Cardiac septum (tissue), 1 donor: ENCODE measurements around the gene LRRC10B. TPM values are rescaled to one million over a fixed set of nuclear protein-coding genes. Genes with fewer than 3 reads are reported as not detected.

Experiments used
- DNase-seq: peaks from one replicate; pipeline ENCODE4 v3.0.0-alpha.2; 2020; ENCODE audit warnings: low spot score
- intact Hi-C: fragments of 100-400 bp; cut with DNase I; formaldehyde crosslinking; loops from one replicate; pipeline ENCODE4 v1.14.0; 2022
- total RNA-seq: library from RNA; stranded (reverse); fragmentation: NEBNext Ultra II Directional; extraction: Animal tissue kit (Norgen Biotek cat#: 25700); gene quantifications from one replicate; pipeline ENCODE4 v1.2.1, GENCODE V29; 2021
- donor health status: DM: no; HTN: no; CAD: no.

The LRRC10B gene
- total RNA-seq, 1 donor from 2014 or later = 0.65 TPM

DNA sequence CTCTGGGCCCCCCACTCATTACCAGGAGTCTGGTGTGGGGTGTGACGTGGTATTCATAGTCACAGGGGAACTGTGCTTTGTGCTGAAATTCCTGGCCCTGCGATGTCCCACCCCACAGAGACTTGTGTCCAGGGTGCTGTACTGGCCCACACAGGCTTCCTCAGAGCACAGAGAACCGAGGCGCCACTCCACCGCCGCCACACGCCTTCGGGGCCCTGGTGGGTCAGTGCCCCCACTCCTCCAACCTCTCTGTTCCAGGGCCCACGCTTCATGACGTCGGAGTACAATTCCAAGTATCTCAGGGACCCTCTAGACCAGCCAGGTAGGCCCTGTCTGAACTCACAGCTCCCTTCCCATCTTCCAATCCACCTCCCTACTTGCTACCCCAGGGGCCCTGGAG lies 23.5 kb upstream of the LRRC10B start:
- intact Hi-C loops = no loop called here
- DNase-seq = no peak

DNA sequence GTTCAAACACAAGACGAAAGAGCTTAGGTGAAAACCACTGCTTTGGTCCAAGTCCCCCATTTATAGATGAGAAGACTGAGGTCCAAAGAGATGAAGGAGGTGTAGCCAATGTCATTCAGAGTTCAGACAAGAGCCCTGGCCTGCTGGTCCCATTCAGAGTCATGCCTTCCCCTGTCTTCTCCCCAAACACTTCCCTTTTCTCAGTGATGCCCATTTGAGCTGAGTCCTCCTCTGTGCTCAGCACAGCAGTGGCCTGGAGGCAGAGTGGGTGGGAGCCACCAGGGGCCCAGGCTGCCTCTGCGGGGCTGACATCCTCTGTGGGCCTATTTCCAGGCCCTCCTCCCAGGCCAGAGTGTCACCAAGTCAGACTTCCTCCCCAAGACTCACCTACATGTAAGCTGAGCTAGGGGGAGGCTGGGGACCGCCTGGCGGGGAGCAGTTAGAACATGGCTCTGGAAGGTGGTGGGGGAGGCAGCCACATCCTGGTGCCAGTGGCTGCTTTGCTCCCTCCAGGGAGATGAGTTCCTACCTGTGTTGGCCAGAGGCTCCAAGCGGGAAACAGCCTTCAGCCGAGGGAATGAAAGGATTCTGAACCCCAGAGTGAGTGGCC lies 22.4 kb upstream of the LRRC10B start:
- DNase-seq = no peak
- intact Hi-C loops = no loop called here

DNA sequence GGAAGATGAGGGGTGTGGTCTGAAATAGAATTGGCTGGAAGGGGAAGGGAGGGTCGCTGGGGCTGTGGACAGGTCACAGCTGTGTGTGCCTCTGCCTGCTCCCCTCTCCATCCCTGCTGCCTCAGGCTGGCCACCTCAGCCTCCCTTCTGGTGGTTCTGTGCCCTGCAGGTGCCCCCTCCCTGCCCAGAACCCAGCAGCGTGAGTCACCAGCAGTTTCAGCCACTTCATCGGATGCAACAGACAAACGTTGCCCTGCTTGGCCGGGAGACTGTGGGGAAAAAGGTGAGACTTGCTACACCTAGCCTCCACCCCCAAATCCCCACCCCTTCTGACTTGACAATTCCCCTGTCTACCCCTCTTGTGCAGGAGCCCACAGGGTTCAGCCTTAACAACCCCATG lies 21.8 kb upstream of the LRRC10B start:
- DNase-seq = no peak
- intact Hi-C loops = no loop called here

DNA sequence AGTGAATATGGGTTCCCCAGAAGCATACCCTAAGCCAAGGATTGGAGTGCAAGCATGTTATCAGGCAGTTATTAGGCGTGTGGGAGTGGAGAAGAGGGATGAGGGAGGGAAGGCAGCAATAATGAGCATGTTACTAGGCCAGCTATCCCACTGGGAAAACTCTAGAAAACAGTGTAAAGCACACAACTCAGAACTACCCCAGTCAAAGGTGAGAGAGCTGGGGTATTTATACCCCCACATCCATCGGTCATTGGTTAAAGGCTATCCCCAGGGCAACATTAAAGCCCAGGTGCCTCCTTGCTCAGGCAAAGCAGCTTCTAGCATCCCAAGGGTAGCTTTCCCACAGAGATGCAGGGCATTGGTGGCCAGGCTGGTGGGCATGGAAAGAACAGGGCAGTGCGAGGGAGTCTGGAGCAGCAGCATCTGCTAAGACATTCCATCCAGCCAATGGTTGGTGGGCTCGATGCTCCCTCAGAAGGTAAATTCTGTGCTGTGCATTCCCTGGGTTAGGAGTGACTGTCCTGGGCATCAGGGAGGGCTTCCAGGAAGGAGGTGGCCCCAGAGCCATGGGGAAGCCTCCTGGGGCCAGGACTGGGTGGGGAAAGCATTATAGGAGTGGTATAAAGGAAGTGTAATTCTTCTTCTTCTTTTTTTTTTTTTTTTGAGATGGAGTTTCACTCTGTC lies 21.1 kb upstream of the LRRC10B start:
- no peak for DNase-seq
- intact Hi-C loops = no loop called here

DNA sequence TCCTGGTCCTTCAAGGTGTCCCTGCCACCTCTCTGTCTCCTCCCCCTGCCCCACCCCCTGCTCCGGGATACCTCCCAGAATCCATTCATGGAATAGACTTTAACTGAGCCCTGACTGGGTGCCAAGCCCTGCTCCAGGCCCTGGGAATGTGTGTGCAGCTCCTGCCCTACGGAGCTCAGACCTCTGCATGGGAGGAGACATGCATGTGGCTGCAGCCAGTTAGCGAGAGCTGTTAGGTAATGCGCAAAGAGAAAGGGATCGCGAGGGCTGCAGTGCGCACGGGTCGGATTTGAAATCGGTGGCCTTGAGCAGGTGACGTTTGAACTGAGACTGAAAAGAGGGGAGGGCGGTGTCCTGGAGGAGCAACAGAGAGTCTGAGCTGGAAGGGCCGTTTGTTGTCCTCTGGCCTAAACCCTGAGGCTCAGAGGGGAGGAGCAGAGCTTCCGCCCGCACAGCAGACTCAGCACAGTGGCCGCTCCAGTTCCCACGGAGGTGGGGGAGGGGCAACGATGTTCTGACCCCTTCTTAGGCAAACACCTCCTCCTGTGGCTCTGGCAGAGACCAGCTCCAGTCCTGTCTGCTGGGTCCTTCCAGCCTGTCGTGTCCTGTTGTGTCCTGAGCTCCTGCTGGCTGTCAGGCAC lies 19.8 kb upstream of the LRRC10B start:
- no peak for DNase-seq
- intact Hi-C loops = no loop called here

DNA sequence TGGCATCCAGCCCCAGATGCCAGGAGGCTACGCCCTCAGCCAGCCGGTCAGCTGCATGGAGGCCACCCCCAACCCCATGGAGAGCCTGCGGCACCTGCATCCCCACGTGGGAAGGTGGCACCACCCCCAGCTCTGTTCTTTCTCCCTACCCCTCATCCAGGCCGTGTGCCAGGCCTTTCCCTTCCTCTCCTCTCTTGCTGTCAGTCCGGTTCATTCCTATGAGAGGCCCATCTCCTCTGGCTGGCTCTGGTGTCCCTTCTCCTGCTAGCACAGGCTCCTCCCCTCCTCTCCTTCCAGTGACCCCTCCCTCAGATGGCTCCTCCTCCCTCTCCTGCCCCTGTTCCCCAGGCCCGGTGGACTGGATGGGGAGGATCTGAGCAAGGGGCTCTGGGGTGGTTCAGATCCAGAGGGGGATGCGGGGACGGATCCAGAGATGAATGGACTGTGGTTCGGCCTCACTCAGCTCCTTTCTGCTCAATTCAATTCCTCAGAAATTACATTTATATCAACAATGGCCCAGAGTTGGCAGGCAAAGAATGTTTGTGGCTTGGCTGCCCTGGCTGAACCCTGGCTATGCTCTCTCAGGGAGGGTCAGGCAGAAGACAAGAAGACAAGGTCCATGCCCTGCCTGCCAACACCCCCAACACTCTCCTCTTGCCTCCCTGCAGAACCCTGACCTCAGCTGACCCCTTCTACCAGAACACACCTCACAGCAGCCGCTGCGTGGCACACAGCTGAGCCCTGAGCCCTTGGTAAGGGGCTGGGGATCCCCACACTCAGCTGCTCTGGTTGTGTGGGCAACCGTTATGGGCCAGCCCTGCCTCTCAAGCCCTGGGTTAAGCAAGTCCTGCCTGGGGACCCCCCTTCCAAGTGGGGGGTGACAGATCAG lies 18.5 kb upstream of the LRRC10B start:
- intact Hi-C loops = no loop called here
- no peak for DNase-seq

DNA sequence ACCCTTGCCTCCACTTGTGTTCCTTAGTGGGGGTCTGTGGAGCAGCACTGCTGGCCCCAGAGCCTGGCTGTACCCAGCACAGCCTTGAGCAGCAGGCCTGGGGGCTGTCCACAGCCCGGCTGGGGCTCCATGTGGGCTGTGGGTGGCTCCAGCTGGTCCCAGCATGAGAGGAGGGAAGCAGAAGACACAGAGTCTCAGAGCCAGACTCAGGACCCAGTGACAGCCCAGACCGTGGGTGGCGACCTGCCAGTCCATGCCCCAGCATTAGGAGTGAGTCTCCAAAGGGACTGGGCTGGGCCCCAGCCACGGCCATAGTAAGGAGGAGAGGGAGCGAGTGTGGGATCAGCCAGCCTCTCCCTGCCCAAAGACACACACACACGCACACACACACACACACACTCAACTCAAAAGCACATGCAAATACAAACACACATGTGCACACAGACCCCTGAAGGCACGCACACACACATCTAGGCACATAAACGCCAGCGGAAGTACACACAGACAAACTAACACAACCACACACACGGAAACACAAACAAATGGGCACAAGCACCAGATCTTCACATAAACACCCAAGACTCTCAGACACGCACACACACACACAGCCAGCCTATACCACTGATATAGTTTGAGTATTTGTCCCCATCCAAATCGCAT lies 16.7 kb upstream of the LRRC10B start:
- DNase-seq = no peak
- intact Hi-C loops = no loop called here

DNA sequence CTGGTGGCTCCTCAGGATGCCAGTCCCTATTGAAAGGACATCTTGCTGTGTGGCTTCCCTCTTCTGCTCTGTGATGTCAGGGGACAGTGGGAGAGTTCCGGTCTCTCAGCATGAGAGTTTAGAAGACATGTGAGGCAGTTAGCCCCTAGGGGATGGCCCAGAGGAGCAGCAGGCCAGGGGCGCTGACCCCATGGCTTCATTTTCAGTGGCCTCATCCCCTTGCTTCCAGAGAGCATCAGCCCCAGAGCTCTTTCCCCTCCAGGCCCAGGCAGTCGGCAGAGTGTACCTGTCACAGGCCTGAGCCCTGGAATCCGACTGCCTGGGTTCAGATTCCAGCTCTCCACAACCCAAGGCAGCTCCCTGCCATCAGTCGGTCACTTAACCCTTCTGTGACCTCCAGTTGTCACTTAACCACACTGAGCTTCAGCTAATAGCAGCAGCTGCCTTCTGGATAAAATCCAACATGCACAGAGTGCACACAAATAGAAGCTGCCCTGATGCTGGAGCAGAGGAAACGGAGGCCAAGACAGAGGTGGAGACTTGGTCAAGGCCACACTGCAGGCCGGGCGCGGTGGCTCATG lies 14.1 kb upstream of the LRRC10B start:
- no peak for DNase-seq
- intact Hi-C loops = no loop called here

DNA sequence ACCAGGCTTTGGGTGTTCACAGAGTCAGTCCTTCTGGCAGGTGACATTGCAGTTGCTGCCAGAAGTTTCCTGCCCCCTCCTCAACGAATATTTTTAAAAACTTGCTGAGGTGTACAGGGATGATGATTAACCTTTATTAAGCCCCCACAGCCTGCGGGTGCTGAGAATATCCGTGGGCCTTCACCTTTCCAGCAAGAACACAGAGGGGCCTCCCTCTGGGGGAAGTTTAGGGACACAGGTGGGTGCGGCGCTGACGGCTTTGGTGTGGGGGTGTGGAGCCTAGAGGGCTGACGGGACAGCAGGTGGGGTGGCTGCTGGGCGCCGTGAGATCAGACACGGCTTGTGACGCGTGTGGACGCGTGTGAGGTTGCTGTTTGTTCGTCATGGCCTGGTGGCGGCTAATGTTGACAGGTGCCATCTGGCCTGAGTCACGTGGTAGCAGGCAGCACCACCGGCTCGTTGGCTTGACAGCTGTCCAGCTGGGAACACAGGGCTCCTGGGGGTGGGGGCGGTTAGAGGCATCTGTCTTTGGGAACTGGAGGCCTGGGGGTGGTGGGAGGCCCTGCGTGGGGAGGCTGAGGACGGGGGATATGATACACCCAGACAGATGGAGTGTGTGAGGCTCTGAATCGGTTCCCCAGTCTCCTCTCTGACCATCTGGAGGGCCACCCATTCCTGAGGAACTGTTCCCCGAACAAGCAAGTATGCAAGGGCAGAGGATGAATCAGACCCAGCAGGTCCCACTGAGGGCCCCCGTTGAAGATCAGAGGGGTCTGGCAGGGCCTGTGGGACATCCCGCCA lies 12.5 kb upstream of the LRRC10B start:
- DNase-seq = no peak
- intact Hi-C loops = no loop called here

DNA sequence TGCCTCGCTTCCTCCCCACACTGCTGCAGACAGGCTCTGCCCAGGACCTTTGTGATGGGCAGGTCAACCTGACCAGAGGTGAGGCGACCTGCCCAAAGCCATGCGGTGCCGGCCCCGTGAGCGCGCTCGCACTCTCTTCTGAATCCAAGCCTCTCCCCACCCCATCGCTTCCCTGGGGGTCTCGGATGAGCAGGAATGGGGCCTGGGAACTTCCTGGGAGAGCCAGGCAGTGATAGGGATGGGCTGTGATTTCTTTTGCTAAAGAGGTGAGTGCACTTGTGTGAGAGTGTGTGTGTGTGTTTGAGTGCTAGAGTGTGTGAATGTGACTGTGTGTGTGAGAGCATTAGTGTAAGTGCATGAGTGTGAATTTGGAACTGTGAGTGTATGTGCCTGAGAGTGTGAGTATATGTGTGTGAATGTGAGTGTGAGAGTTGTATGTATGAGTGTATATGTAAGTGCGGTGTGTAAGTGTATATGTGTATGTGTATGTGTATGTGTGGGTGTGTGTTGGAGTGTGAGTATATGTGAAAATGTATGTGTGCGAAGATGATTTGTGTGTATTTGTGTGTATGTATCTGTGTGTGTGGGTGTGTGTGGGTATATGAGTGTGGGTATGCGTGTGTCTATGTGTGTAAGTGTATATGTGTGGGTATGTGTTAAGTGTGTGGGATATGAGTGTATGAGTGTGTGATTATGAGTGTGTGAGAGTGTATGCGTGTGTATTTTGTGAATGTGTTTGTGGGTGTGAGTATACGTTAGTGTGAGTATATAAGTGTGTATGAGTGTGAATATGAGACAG lies 11.7 kb upstream of the LRRC10B start:
- no peak for DNase-seq
- intact Hi-C loops = no loop called here

DNA sequence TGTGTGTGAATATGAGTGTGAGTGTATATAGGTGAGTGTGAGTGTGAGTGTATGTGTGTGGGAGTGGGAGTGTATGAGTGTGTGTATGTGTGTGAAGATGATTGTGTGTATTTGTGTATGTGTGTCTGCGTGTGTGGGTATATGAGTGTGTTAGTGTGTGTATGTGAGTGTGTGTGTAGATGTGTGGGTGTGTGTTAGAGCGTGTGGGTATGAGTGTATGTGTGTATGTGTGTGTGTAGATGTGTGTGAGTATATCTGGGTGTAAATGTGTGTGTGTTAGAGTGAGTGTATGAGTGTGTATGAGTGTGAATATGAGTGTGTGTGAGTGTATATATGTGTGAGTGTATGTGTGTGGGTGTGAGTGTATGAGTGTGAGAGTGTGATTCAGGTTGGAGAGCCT lies 11.1 kb upstream of the LRRC10B start:
- intact Hi-C loops = no loop called here
- no peak for DNase-seq

DNA sequence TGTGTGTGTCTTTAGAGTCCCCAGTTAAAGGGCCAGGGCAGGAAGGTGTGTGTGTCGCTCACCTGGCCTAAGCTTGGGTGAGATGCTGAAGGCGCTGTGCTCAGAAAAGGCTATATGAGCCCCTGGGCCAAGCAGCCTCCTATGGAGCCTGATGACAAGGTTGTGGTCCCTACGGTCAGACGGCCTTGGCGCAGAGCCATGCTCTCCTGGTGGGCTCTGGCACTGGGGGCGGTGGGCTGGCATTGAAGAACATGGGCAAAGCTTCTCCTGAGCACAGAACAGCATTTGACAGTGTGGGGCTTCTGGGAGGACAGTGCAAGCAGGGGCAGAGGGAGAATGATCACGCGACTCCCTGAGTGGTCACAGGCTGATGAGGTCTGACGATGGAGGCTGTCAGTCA lies 10.7 kb upstream of the LRRC10B start:
- intact Hi-C loops = no loop called here
- DNase-seq = no peak

DNA sequence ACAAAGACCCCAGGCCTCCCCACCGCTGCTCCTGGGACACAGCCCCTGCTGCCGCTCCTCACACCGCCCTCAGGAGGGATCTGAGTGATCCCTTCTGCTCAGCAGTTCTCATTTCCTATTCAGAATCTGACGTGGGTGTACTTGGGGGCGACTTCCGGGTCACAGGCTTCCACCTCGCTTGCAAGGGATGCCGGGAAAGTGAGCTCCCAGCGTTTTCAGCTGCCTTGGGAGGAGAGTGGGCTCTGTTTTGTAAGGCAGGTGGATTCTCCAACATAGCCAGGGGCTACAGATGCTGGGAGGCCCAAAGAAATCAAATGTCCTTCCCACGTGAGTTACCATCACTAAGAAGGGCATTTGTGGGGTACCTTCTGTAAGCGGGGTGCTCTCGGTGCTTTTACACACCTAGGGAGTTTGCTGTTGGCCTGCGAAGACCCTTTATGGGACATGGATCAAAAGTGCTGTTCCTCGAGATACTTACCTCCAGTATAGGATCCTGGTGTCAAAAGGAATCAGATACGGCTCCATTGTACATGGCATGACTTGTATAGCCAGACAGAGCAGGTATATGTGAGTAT lies 9.7 kb upstream of the LRRC10B start:
- intact Hi-C loops = no loop called here
- DNase-seq = no peak

DNA sequence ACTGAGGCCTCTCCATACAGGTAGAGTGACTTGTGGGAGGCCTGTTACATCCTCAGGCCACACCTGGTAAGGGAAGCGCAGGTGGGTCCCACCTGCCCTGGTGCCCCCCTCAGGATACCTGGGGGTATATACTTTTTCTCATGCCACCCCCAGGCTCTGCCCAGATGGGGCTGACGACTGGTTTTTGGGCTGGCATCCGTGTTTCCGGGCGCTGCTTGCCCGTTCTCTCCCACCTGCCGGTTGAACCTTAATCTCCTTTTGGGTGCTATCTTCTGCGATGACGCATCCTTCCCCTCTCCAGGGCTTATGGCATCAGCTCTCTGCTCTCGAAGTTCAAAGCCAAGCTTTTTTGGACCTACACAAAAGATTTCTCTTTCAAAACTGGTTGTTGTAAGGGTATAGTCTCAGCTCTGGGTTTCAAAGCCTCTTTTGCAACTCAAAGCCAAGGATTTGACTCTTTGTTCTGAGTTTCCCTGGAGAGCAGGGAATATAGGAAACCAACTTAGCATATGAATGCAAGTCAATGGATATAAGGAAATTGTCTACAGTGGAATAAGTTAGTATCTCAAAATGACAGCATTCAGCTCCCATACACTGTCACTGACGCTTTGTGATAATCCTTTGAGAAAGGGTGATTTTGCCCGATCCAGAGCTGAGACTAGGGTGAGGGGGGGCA lies 8.6 kb upstream of the LRRC10B start:
- DNase-seq = no peak
- intact Hi-C loops = no loop called here

DNA sequence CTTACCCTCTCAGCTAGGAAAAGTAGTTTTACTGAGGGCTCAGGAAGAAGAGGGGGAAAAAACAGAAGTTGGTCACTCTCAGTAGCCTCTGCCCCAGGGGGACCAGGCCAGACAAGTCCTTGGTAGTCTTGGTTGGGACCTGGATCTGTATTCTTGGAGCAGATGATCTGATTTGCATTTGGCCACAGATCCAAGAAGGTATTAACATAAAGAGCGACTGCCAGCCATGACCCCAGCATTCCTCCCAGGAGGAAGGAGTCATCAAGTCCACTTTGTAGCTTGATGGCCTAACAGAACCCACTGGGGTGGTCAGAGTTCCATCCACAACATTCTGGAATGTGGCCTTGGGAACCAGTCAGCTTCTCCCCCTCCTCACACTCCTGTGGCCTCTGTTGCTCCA lies 6.0 kb upstream of the LRRC10B start:
- intact Hi-C loops = no loop called here
- DNase-seq = no peak

DNA sequence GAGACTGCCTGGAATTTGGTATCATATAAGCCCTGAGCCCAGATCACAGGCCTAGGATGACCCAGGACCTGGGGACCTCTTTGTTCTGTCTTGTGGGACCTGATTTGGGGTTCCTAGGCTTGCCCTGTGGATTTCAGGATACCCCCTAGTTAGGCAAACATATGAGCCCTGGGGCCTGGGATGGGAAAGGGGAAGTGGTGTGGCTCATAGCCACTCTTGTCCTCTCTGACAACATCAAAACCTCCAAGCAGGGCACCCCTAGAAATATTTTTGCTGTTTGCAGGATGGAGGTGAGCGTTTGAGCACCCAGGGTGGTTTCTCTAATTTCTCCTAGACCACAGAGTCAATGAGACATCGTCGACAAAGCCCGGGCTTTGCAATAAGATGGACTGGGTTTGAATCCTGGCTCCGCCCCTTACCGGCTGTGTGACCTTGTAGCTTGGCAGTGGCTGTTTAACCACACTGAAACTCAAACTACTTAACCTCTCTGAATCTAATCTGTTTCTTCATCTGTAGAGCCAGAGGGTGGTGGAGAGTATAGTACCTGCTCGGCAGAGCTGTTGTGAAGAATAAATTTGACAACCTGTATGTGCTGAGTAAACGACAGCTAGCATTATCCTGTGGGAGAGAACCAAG lies 5.3 kb upstream of the LRRC10B start:
- intact Hi-C loops = no loop called here
- DNase-seq = no peak

DNA sequence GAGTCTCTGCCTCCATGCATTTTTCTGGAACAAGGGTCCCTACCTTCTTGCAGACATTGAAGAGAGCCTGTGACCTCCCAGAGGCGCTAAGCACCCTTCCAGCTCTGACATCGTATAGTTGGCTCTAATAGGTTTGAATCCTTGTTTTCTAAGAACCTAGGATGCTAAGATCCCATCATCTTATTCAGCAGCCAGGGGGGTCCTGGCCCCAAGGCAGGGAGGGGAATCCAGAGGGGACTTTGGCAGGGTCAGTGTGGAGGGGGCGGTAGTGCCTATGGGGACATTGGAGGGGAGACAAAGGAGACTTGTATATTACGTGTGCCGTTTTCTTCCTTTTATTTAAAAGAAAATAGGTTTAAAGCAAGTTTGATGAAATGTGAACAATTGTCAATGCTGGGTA lies 3.4 kb upstream of the LRRC10B start:
- no peak for DNase-seq
- intact Hi-C loops = no loop called here
